Activated CD4-positive, CD25-positive, alpha-beta regulatory T cell treated with anti-CD3 and anti-CD28 coated beads, Interleukin-2, amount 50 U/mL, for 16 hours (primary cell): ENCODE measurements around the gene IL5RA.

ENCODE experiments used
- DNase-seq: peaks from one replicate; pipeline ENCODE4 v3.0.0-alpha.2; 2020; ENCODE audit warnings: low read depth, low spot score

The IL5RA gene

DNA sequence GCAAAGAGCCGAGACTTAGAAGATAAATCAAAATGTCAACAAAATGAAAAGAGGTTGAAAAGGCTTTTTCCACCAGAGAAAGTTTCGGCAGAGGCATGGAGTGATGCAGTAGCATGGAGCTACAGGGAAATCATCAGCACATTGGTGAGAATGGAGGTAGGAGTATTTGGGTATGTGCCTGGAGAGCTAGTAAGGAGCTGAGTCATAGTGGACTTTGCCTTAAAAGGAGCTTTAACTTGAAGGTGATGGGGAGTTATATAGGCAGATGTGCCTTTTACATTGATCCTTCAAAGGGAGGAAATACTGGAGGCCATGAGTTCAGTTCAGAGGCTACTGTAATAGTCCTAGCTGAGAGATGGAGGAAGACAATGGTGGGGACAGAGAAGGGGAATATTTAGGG lies 44.3 kb downstream of the IL5RA start:
- no peak for DNase-seq

DNA sequence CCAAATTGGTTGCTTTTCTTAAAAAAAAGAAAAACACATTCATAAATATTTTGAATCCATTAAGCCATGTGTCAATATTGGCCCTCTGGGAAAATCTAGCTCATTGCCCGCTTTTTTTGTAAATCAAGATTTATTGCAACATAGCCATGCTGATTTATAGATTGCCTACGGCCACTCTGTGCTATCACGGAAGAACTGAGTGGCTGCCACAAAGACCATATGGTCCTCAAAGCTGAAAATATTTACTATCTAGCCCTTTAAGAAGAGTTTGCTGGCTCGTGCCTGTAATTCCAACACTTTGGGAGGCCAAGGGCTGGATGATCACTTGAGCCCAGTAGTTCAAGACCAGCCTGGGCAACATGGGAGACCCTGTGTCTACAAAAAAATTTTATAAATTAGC lies 45.9 kb downstream of the IL5RA start:
- no peak for DNase-seq

DNA sequence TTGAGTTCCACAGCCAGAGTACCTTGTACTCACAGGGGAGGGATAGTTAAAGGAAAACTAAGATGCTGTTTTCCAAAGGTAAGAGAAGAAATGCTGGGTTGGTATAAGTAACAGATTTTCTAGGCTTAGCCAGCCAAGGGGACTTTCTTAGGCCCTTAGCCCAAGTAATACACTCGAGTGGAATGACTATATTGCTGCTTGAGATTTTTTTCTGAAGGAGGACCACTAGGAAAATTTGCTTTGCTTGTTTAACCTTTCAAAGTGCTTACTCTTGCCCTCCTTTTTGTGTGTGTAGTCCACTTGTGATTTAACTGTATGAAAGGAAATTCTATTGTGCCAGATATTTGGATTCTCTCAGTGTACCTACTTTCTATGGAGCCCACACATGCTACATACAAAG lies 50.5 kb downstream of the IL5RA start:
- DNase-seq, result no peak

DNA sequence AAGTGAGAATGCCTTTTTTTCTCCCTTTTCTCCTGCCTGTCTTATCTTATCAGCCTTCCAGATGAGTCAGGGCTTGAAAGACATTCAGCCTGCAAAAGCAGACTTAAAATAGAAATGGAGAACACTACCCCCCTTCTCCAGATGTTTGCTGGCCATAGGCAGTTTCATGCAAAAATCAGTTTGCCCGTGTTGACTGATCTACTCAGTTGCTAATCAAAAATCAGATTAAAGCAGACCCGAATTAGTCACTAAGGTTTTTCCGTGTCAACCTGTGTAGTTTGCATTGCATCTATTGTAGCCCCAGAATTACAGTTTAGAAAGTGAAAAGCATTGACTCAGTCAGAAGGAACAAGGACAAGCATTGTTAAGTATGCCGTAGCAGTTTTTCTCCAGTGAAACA lies 56.2 kb downstream of the IL5RA start:
- DNase-seq, result no peak

DNA sequence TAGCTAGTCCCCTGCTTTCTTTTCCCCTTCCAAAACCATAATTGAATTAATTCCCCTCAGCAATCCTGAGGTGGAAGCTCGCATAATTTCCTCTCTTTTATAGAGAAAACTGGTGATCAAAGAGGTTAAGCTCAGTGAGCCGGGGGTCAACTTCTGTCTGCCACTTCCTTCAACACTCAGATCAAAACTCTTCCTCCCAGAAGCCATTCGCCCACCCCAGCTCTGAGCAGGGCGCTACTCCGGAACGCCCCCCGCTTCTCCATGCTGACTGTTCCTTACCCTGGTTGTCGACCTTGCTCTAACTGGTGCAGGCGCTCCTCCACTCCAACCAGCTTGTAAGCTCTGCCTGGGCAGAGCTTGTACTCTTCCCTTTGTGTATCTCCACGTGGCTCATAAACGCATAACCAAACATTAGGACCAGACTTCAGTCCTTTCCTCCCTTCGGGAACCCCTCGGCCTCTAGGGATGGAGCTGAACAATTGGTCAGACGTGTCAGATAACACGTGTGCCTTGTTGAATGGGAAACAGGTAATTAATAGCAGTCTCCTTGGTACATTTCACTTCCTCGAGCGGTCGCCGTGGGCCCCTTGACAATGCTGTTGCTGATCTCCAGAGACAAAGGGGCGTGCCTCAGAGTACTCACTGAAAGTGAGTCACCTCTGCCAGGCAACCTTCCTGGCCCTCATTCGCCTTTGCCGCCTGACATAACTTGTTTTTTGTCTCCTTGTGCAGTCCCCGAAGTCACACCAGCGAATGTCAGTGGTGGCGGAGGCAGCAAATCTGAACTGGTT lies 71.8 kb downstream of the IL5RA start:
- DNase-seq, result no peak

DNA sequence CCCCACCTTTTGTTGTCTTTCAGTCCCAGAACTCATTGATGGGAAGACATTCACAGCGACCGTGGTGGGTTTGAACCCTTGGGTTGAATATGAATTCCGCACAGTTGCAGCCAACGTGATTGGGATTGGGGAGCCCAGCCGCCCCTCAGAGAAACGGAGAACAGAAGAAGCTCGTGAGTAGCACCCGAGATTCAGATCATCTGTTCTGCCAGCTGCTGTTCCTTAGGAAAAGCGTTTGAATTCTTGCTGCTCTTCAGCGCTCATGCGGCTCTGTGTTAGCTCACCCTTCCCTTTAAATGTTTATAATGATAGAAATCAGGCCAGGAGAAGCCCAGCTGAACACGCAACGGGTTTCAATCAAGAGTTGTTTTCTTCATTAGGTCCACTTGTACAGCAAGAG lies 73.0 kb downstream of the IL5RA start:
- no peak for DNase-seq

DNA sequence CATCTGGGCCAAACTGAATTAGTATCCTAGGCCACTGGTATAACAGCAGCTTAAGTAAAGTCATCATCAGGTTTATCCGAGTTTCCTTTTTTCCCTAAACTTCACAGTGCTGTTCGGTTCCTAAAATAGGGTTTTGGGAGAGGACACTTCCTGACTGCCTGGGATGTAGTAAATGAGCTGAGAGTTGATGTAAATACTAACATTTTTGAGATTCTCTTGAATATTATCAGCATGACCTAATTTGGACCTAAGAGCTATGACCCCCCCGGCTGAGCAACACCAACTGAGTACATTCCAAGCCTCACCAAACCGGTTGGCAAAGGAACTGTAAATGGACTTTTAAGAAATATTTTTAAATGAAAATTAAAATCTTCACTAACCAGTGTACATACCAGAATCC lies 78.8 kb downstream of the IL5RA start:
- DNase-seq, result no peak

DNA sequence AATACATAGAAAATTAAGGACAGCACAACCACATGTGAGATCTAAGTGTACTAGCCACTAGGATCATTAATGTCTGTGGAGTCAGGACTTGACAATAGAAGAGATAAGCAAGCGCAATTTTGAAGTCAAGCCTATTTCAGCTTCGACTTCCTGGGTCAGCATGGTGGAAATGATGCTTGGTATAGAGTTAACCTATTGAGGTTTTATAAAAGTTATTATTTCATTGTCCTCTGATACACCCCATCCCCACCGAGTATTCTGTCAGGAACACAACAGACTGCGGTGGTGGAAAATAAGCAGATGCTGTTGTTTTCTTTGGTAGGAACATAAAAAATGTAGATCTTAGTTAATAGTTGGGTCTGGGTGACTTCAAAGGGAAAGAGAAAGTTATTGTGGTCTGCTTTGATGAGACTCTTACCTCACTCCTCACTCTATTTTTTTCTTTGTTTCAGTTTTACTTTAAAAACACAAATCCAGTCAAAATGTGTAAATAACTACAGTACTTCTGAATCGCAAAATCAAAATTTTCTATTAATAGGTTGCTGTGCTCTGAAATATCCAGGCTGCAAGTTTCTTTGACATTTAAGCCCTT lies 82.1 kb downstream of the IL5RA start:
- DNase-seq, result no peak

DNA sequence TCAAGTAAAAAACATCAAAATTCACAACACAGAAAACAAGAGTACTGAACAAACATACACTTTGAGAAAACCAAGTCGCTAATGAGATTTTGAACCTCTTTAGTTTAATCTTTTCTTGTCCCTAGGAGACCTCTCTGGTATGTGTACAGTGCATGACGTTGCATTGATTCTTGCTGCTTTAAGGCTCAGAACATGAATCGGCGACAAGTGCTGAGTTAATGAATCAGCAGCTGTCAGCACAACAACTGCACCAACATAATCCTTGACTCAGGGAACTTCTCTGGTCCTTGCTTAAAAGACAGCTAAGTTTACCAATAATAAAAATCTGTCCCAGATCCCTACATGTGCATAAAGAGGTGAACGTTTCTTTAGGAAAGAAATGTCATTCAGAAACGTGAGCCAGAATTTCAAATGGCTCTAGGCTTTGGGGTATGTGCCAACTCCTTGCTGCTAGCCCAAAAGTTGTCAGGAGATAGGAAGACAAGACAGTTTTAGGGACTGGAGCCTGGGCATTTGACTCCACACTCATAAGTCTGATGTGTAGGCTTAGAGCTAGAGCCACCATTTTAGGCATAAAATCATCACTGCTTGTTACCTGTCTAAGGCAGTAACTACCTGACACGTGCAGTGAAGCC lies 86.9 kb downstream of the IL5RA start:
- no peak for DNase-seq

DNA sequence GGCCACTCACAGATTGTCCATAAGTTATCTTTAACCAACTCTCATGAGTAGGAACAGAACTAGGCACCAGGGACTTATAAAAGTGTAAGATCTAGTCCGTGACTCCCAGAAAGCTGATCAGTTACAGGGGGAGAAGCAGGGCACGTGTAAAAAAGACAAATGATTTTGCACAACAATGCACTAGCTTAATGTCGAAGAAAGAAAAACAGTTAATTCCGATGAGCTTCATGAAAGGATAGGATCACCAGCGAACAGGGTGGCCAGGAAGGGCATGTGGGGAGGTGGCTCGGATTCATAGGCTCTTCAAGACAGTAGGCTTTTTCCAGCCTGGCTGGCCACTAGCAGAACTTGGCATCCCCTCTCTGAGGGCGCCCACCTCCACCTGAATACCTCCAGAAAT lies 90.0 kb downstream of the IL5RA start:
- no peak for DNase-seq
